ENCODE results near the gene ZMYM4.

GRCh38 chr1:35334485-35334884, 66.0 kb downstream of the ZMYM4 start:
- TF ChIP-seq CTCF (IDR thresholded peaks at IDR 0.05) (no peak), POLR2A (IDR thresholded peaks at IDR 0.05) (no peak)

All from adrenal gland (tissue), 5 donors.